HCT116 (cell line): ENCODE measurements around the gene NSG1.

Source experiments
- EGR1 ChIP-seq: IDR thresholded peaks from 2 replicates; pipeline ENCODE4 v1.6.1; 2012; ENCODE audit warnings: low read depth
- EZH2 ChIP-seq: fragments of 200-600 bp; sonication (generic); IDR thresholded peaks from 2 replicates; pipeline ENCODE4 v1.6.1; 2017; ENCODE audit warnings: antibody characterized with exemption, mixed run types
- POLR2A ChIP-seq: IDR thresholded peaks from 2 replicates; pipeline ENCODE4 v1.7.0; 2011; ENCODE audit warnings: borderline replicate concordance; ENCODE audit not compliant: insufficient read depth, insufficient read length; ENCODE audit errors: extremely low read depth
- POLR2AphosphoS5 ChIP-seq: IDR thresholded peaks from 2 replicates; pipeline ENCODE4 v1.6.1; 2011; ENCODE audit warnings: mild to moderate bottlenecking, low read depth, low read length, moderate library complexity
- SP1 ChIP-seq: IDR thresholded peaks from 2 replicates; pipeline ENCODE4 v1.6.1; 2012; ENCODE audit warnings: low read depth
- SRF ChIP-seq: IDR thresholded peaks from 2 replicates; pipeline ENCODE4 v1.6.1; 2012; ENCODE audit warnings: low read depth
- YY1 ChIP-seq: IDR thresholded peaks from 2 replicates; pipeline ENCODE4 v1.6.1; 2011; ENCODE audit warnings: low read length, low read depth, moderate library complexity, mild to moderate bottlenecking; ENCODE audit not compliant: insufficient replicate concordance; ENCODE audit errors: extremely low read depth
- ZFX ChIP-seq: fragments of 450-650 bp; IDR thresholded peaks from 2 replicates; pipeline ENCODE4 v1.6.1; 2017
- TF ChIP-seq, protein P1 (sequence below), 3 experiments: fragments of 200-600 bp in 1 of 3; sonication (generic) in 1 of 3; IDR thresholded peaks in 2 of 3; conservative IDR thresholded peaks in 1 of 3; 2 replicates each; pipeline ENCODE4 v1.5.1; 2012 to 2017; ENCODE audit warnings: low read depth in 2 of 3, low read length in 2 of 3, antibody characterized with exemption in 1 of 3, borderline replicate concordance in 1 of 3, control low read depth in 1 of 3, mild to moderate bottlenecking in 1 of 3, mixed read lengths in 1 of 3, mixed run types in 1 of 3, moderate library complexity in 1 of 3; ENCODE audit not compliant: insufficient read depth in 1 of 3
- TF ChIP-seq, protein P2 (sequence below): IDR thresholded peaks from 2 replicates; pipeline ENCODE4 v1.6.1; 2012; ENCODE audit warnings: low read depth

DNA sequence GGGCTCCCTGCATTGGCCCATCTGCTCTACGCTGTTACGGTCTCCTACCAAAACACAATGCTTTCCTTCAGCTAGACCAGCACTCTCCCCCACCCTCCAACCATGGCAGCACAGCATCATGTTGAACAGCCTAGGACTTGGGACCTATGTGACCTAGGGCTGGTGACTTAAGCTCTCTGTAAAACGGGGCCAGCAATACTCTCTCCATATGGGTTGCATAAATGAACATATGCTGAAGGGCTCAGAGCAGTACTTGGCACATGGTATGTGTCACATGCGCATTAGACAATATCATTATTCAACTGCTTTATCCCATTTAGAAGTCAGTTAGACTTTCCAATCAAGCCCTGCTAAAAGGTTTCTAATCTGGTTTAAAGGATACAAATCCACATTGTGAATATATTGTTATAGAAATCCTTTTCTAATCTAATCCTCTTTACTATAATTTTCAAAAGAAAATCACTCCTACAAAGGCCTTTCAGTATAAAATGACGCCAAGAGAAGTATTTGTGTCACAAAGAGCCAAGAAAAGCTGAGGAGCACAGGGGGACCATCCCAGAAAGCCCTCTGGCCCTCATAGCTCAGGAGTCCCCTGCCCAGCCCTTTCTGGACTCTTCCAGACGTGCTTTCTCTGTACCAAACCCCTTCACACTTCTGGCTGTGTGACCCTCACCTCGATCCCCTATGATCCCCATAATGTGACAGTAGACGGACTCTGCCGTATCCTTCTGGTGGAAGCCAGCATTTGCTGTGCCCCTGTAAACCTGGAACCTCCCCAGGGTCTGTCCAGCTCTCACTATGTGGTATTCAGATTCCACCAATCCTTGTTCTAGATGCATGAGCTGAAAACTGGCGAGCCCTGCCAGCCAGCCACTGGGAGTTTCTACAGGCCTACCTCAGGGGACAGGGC is 42.3 kb downstream of the NSG1 start:
- TF ChIP-seq EZH2: no peak
- TF ChIP-seq, protein P1, sequence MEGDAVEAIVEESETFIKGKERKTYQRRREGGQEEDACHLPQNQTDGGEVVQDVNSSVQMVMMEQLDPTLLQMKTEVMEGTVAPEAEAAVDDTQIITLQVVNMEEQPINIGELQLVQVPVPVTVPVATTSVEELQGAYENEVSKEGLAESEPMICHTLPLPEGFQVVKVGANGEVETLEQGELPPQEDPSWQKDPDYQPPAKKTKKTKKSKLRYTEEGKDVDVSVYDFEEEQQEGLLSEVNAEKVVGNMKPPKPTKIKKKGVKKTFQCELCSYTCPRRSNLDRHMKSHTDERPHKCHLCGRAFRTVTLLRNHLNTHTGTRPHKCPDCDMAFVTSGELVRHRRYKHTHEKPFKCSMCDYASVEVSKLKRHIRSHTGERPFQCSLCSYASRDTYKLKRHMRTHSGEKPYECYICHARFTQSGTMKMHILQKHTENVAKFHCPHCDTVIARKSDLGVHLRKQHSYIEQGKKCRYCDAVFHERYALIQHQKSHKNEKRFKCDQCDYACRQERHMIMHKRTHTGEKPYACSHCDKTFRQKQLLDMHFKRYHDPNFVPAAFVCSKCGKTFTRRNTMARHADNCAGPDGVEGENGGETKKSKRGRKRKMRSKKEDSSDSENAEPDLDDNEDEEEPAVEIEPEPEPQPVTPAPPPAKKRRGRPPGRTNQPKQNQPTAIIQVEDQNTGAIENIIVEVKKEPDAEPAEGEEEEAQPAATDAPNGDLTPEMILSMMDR (IDR thresholded peaks at IDR 0.05 in 2 of 3, conservative IDR thresholded peaks at IDR 0.05 in 1 of 3; ENCODE audit: borderline replicate concordance in 1 of 3, insufficient read depth in 1 of 3, low read depth in 2 of 3, low read length in 2 of 3): no peak
- TF ChIP-seq SRF: no peak
- TF ChIP-seq POLR2A: no peak
- no peak for TF ChIP-seq SP1
- TF ChIP-seq ZFX: no peak
- no peak for TF ChIP-seq EGR1
- TF ChIP-seq, protein P2, sequence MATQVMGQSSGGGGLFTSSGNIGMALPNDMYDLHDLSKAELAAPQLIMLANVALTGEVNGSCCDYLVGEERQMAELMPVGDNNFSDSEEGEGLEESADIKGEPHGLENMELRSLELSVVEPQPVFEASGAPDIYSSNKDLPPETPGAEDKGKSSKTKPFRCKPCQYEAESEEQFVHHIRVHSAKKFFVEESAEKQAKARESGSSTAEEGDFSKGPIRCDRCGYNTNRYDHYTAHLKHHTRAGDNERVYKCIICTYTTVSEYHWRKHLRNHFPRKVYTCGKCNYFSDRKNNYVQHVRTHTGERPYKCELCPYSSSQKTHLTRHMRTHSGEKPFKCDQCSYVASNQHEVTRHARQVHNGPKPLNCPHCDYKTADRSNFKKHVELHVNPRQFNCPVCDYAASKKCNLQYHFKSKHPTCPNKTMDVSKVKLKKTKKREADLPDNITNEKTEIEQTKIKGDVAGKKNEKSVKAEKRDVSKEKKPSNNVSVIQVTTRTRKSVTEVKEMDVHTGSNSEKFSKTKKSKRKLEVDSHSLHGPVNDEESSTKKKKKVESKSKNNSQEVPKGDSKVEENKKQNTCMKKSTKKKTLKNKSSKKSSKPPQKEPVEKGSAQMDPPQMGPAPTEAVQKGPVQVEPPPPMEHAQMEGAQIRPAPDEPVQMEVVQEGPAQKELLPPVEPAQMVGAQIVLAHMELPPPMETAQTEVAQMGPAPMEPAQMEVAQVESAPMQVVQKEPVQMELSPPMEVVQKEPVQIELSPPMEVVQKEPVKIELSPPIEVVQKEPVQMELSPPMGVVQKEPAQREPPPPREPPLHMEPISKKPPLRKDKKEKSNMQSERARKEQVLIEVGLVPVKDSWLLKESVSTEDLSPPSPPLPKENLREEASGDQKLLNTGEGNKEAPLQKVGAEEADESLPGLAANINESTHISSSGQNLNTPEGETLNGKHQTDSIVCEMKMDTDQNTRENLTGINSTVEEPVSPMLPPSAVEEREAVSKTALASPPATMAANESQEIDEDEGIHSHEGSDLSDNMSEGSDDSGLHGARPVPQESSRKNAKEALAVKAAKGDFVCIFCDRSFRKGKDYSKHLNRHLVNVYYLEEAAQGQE: no peak
- no peak for TF ChIP-seq YY1
- no peak for TF ChIP-seq POLR2AphosphoS5
